Calu3 (cell line): ENCODE results near the gene MAGEA11. TPM values are rescaled to one million over a fixed set of nuclear protein-coding genes. Genes with fewer than 3 reads are reported as not detected.
"Not testable (repeated sequence)": the region's sequence is repeated elsewhere in the genome, so short reads cannot be mapped to it uniquely, and the experiment has no call there.

Source experiments
- Bru-seq: library from RNA; stranded (reverse); fragments of 400-500 nt; gene quantifications from one replicate; lab custom pipeline; 2021; lab: Mats Ljungman, UMichigan
- BruChase-seq, 2 experiments: library from RNA; stranded (reverse); fragments of 400-500 nt; gene quantifications; one replicate each; lab custom pipeline; 2021; lab: Mats Ljungman, UMichigan
- BruUV-seq: library from RNA; stranded (reverse); fragments of 400-500 nt; replicated peaks from 2 replicates; lab custom pipeline; 2021; lab: Mats Ljungman, UMichigan
- CTCF ChIA-PET: fragments of 300-600 bp; sonication (Branson Sonifier 250); formaldehyde crosslinking; loops from one replicate; lab custom pipeline; 2022; ENCODE audit warnings: antibody characterized with exemption; lab: Charles Lee
- DNase-seq: peaks from one replicate; pipeline ENCODE4 v3.0.0; 2022
- H3K27ac Mint-ChIP-seq: one replicate; pipeline ENCODE4 v1.8.0; 2022; ENCODE audit warnings: mixed read lengths; ENCODE audit not compliant: unreplicated experiment
- H3K27me3 Mint-ChIP-seq: one replicate; pipeline ENCODE4 v1.8.0; 2022; ENCODE audit warnings: mixed read lengths; ENCODE audit not compliant: unreplicated experiment
- H3K36me3 Mint-ChIP-seq: one replicate; pipeline ENCODE4 v1.8.0; 2022; ENCODE audit warnings: mild to moderate bottlenecking, moderate library complexity, mixed read lengths; ENCODE audit not compliant: insufficient read depth, unreplicated experiment
- H3K4me1 Mint-ChIP-seq: one replicate; pipeline ENCODE4 v1.8.0; 2022; ENCODE audit warnings: mild to moderate bottlenecking, low read depth, mixed read lengths; ENCODE audit not compliant: unreplicated experiment
- H3K4me3 Mint-ChIP-seq: one replicate; pipeline ENCODE4 v1.8.0; 2022; ENCODE audit warnings: mild to moderate bottlenecking, low read depth, moderate library complexity, mixed read lengths; ENCODE audit not compliant: unreplicated experiment
- H3K9me3 Mint-ChIP-seq: one replicate; pipeline ENCODE4 v1.8.0; 2022; ENCODE audit warnings: low read depth, mixed read lengths; ENCODE audit not compliant: unreplicated experiment
- intact Hi-C: fragments of 100-400 bp; cut with micrococcal nuclease; formaldehyde crosslinking; loops from one replicate; pipeline ENCODE4 v1.10.0; 2022; ENCODE audit not compliant: unreplicated experiment
- long read RNA-seq: library from polyadenylated mRNA; stranded (forward); transcript quantifications from one replicate; pipeline ENCODE4 v2.0.0, GENCODE V29; 2022
- total RNA-seq: library from RNA; stranded (reverse); gene quantifications from 2 replicates; pipeline ENCODE4 v1.2.3, GENCODE V29; 2022
- TF ChIP-seq, protein P1 (sequence below): fragments of 200-600 bp; IDR thresholded peaks from one replicate; pipeline ENCODE4 v1.8.0; 2022; ENCODE audit warnings: antibody characterized with exemption; ENCODE audit not compliant: unreplicated experiment

Gene MAGEA11
- total RNA-seq = not detected in 2 replicates
- not detected for Bru-seq, nascent RNA
- percentile 4 among the genes with signal in this experiment for BruChase-seq, experiment 1, labeled RNA remaining after a 6-hour chase
- BruChase-seq, experiment 2, labeled RNA remaining after a 2-hour chase = not detected
- long read RNA-seq = 0 reads

DNA sequence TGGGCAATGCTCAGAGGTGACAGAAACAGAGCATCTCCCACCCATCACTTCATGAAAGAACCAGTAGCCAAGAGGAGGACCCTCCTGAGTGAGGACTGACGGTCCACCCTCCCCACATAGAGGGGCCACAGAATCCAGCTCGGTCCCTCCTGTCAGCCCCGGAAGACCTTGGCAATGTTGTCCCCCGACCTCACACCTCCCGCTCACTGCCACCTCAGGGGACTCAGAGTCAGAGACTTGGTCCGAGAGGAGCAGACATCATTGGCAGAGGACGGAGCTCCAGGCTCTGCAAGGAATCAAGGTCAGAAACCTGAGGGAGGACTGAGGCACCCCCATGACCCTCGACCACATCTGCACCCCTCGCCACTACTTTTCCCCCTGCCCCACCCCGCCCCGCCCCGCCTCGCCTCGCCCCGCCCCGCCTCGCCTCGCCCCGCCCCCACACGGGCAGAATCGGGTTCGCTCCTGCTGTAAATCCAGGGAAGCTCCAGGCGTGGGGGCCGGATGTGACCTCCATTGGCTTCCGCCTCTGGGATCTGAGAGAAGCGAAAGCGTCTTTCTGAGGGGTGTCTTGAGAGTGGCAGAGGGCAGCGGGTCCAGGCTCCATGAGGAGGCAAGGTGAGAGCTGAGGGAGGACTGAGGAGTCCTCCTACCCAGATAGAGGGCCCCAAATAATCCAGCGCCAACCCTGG lies at the start of gene MAGEA11:
Gene MAGEA11, plus strand, starts transcription at position 516 of the 692 bp plus-strand sequence. CDS start 1,100 bp downstream, outside the sequence.
- peaks cover 9% of the 10 kb centered on the region for H3K4me1 Mint-ChIP-seq
- TF ChIP-seq, protein P1, sequence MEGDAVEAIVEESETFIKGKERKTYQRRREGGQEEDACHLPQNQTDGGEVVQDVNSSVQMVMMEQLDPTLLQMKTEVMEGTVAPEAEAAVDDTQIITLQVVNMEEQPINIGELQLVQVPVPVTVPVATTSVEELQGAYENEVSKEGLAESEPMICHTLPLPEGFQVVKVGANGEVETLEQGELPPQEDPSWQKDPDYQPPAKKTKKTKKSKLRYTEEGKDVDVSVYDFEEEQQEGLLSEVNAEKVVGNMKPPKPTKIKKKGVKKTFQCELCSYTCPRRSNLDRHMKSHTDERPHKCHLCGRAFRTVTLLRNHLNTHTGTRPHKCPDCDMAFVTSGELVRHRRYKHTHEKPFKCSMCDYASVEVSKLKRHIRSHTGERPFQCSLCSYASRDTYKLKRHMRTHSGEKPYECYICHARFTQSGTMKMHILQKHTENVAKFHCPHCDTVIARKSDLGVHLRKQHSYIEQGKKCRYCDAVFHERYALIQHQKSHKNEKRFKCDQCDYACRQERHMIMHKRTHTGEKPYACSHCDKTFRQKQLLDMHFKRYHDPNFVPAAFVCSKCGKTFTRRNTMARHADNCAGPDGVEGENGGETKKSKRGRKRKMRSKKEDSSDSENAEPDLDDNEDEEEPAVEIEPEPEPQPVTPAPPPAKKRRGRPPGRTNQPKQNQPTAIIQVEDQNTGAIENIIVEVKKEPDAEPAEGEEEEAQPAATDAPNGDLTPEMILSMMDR = no peak

DNA sequence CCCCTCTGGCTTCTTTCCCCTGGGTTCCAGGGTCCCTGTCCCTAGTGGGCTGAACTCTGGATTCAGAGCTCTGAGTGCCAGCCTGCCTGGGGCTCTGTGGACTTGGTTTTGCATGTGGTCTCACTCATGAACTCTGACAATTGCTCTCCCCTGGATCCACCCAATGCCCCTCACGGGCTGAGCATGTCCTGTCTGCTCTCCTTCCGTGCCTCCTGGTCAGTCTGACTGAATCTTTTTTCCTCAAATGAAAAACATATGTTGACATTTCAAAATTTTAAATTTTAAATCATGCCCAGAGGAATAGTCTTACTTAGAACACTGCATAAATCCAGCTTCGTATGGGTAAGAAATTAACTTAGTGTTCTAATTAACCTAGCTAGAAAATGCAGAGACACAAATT lies 36.8 kb upstream of the MAGEA11 start:
- H3K27me3 Mint-ChIP-seq, H3K36me3 Mint-ChIP-seq, intact Hi-C loops, H3K27ac Mint-ChIP-seq, H3K9me3 Mint-ChIP-seq, CTCF ChIA-PET, H3K4me1 Mint-ChIP-seq, BruUV-seq, H3K4me3 Mint-ChIP-seq, DNase-seq: not testable (repeated sequence)

More for the DNA sequence above, at the start of gene MAGEA11:
- intact Hi-C loops = no loop called here
- no peak within 1 kb of the TSS for H3K4me3 Mint-ChIP-seq
- DNase-seq = no peak
- no peaks in the 10 kb centered on the region for H3K36me3 Mint-ChIP-seq
- no peak within 1 kb of the TSS for H3K27ac Mint-ChIP-seq
- H3K27me3 Mint-ChIP-seq = peaks cover 49% of the 10 kb centered on the region
- CTCF ChIA-PET = no interaction called here
- no peaks in the 10 kb centered on the region for H3K9me3 Mint-ChIP-seq
- BruUV-seq = no TSS peak

DNA sequence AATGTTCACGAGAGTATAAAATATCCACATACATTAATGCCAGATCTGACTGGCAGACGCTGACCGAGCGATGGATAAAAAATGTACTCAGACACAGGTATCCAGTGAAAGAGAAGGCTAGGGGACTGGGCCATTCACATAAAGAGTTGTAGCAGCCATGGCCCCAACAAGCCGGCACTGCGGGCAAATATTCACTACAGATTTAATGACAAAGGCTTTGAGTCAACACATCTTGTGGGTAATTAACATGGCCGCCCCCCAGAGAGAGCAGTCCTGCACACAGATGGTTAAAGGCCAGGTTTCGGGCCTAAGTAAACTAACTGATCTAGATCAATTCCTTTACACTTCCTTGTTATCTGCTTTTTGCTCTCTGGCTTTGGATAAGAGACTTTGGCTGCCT lies 36.3 kb upstream of the MAGEA11 start:
- H3K9me3 Mint-ChIP-seq, CTCF ChIA-PET, H3K27ac Mint-ChIP-seq, BruUV-seq, H3K4me3 Mint-ChIP-seq, H3K4me1 Mint-ChIP-seq, H3K36me3 Mint-ChIP-seq, H3K27me3 Mint-ChIP-seq, DNase-seq, intact Hi-C loops: not testable (repeated sequence)

DNA sequence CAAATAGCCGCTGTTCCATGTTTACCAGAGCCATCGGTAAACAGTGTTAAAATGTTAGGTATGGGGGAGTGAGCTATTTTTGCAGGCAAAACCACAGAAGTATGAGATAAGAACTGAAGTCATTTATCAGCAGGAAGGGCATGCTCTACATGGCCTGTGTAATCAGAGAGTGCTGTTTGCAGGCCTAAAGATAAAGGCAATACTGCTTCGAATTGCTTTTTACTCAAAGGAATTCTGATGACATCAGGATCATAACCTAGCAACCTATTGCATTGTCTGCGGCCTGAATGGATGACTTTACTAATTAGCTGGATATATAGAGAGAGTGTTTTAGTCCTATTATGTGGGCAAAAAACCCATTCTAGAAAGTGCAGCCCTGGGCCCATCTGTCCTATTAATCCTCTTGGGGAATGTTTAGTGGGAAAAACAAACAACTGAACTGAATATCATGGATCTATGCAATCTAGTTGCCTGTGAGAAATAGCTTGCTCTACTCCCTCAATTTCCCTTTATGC lies 32.6 kb upstream of the MAGEA11 start:
- BruUV-seq, H3K27ac Mint-ChIP-seq, H3K9me3 Mint-ChIP-seq, H3K36me3 Mint-ChIP-seq, CTCF ChIA-PET, H3K4me3 Mint-ChIP-seq, DNase-seq, intact Hi-C loops, H3K4me1 Mint-ChIP-seq: not testable (repeated sequence)
- peaks cover 27% of the 10 kb centered on the region for H3K27me3 Mint-ChIP-seq

- TF ChIP-seq, protein P1 = no peak
- Mint-ChIP-seq H3K36me3 (no peaks in the 10 kb centered on the region), H3K4me3 (no peak overlapping the region), H3K27ac (no peak overlapping the region), H3K4me1 (no peaks in the 10 kb centered on the region), H3K9me3 (no peaks in the 10 kb centered on the region), H3K27me3 (peaks cover 41% of the 10 kb centered on the region)
- no TSS peak for BruUV-seq
- DNase-seq = no peak
- CTCF ChIA-PET = no interaction called here
- intact Hi-C loops = no loop called here
Measured at GRCh38 chrX:149681182-149681581, 30.7 kb upstream of the MAGEA11 start.
